ENCODE measurements around the gene SLC22A23. TPM values are rescaled to one million over a fixed set of nuclear protein-coding genes. Genes with fewer than 3 reads are reported as not detected.

SLC22A23 gene
- total RNA-seq, 6 donors from 2014 or later: 18.2 to 73.1 (median 28.3) TPM

GRCh38 chr6:3346476-3346875, 110.4 kb downstream of the SLC22A23 start:
- DNase-seq (no peak), ATAC-seq (ENCODE audit: low FRiP score in 2 of 2) (peak in 1 of 2 donors; percentile 13)
- H3K27ac ChIP-seq: peak overlapping the region in 2 of 4 donors; percentile 5 to 18
- WGBS, 2 donors: 76 to 87% methylated on average over 2 of the region's 2 CpGs
- H3K4me1 ChIP-seq: peaks cover 0 to 23% (median 13%) of the 10 kb centered on the region in 4 donors
- no peaks in the 10 kb centered on the region for H3K36me3 ChIP-seq
- no peak overlapping the region for H3K4me3 ChIP-seq
- no peak for TF ChIP-seq CTCF (IDR thresholded peaks at IDR 0.05)
- TF ChIP-seq POLR2A (IDR thresholded peaks at IDR 0.05): no peak
- TF ChIP-seq EP300 (IDR thresholded peaks at IDR 0.05): no peak
- no peak for TF ChIP-seq POLR2AphosphoS5 (IDR thresholded peaks at IDR 0.05)
- no peaks in the 10 kb centered on the region for H3K27me3 ChIP-seq
- H3K9me3 ChIP-seq: no peaks in the 10 kb centered on the region

- peak; percentile 35 to 60 for ATAC-seq (ENCODE audit: low FRiP score in 2 of 2)
- peak in 1 of 2 donors; percentile 55 for DNase-seq
- Histone ChIP-seq H3K9me3 (no peaks in the 10 kb centered on the region), H3K27ac (peak overlapping the region in 2 of 4 donors; percentile 5 to 18), H3K36me3 (no peaks in the 10 kb centered on the region), H3K4me1 (peaks cover 0 to 17% (median 10%) of the 10 kb centered on the region in 4 donors), H3K4me3 (no peak overlapping the region), H3K27me3 (no peaks in the 10 kb centered on the region)
- TF ChIP-seq POLR2A (IDR thresholded peaks at IDR 0.05) (no peak), EP300 (IDR thresholded peaks at IDR 0.05) (peak in 1 of 4 donors; percentile 18), POLR2AphosphoS5 (IDR thresholded peaks at IDR 0.05) (peak in 1 of 2 donors; percentile 11)
- 61 to 63% methylated on average over 8 of the region's 8 CpGs for WGBS, 2 donors
Observed at GRCh38 chr6:3345836-3346235, 111.0 kb downstream of the SLC22A23 start.

GRCh38 chr6:3343089-3343883, 113.6 kb downstream of the SLC22A23 start:
- H3K27me3 ChIP-seq: no peaks in the 10 kb centered on the region
- ATAC-seq (ENCODE audit: low FRiP score in 2 of 2) (no peak), DNase-seq (no peak)
- peaks cover 6 to 22% (median 15%) of the 10 kb centered on the region in 4 donors for H3K4me1 ChIP-seq
- no peaks in the 10 kb centered on the region for H3K36me3 ChIP-seq
- no peak overlapping the region for H3K27ac ChIP-seq
- WGBS, 2 donors: 73 to 80% methylated on average over 14 of the region's 14 CpGs
- H3K4me3 ChIP-seq: no peak overlapping the region
- no peaks in the 10 kb centered on the region for H3K9me3 ChIP-seq
- TF ChIP-seq POLR2A (IDR thresholded peaks at IDR 0.05) (no peak), CTCF (IDR thresholded peaks at IDR 0.05) (no peak), EP300 (IDR thresholded peaks at IDR 0.05) (no peak), POLR2AphosphoS5 (IDR thresholded peaks at IDR 0.05) (no peak)

GRCh38 chr6:3341467-3341866, 115.4 kb downstream of the SLC22A23 start:
- TF ChIP-seq POLR2AphosphoS5 (IDR thresholded peaks at IDR 0.05) (peak in 1 of 2 donors; percentile 15), CTCF (IDR thresholded peaks at IDR 0.05) (no peak), POLR2A (IDR thresholded peaks at IDR 0.05) (no peak), EP300 (IDR thresholded peaks at IDR 0.05) (no peak)
- Histone ChIP-seq H3K36me3 (no peaks in the 10 kb centered on the region), H3K4me1 (peaks cover 15 to 35% (median 23%) of the 10 kb centered on the region in 4 donors), H3K27me3 (no peaks in the 10 kb centered on the region), H3K9me3 (no peaks in the 10 kb centered on the region), H3K27ac (peak overlapping the region in 2 of 4 donors; percentile 19 to 28), H3K4me3 (no peak overlapping the region)
- DNase-seq (no peak), ATAC-seq (ENCODE audit: low FRiP score in 2 of 2) (peak in 1 of 2 donors; percentile 69)
- 78 to 80% methylated on average over 6 of the region's 6 CpGs for WGBS, 2 donors

GRCh38 chr6:3340894-3341293, 116.0 kb downstream of the SLC22A23 start:
- Histone ChIP-seq H3K36me3 (no peaks in the 10 kb centered on the region), H3K4me3 (no peak overlapping the region), H3K9me3 (no peaks in the 10 kb centered on the region), H3K27ac (peak overlapping the region; percentile 14 to 65 (median 24)), H3K27me3 (no peaks in the 10 kb centered on the region), H3K4me1 (peaks cover 15 to 29% (median 19%) of the 10 kb centered on the region in 4 donors)
- TF ChIP-seq EP300 (IDR thresholded peaks at IDR 0.05) (no peak), POLR2AphosphoS5 (IDR thresholded peaks at IDR 0.05) (no peak), POLR2A (IDR thresholded peaks at IDR 0.05) (no peak), CTCF (IDR thresholded peaks at IDR 0.05) (no peak)
- 78 to 81% methylated on average over 4 of the region's 4 CpGs for WGBS, 2 donors
- ATAC-seq (ENCODE audit: low FRiP score in 2 of 2) (no peak), DNase-seq (no peak)
